GM23338 (cell line): ENCODE measurements around the gene SHISA6. TPM values are rescaled to one million over a fixed set of nuclear protein-coding genes. Genes with fewer than 3 reads are reported as not detected.

ENCODE experiments used
- ATAC-seq: fragments of 200-7000 bp; cut with Tn5 transposase; 3 replicates; pipeline ENCODE4 v1.9.1; 2020
- DNase-seq: peaks from one replicate; pipeline ENCODE4 v3.0.0-alpha.2; 2015; ENCODE audit warnings: low spot score
- H2AFZ ChIP-seq: fragments of 200-600 bp; sonication (generic); 2 replicates; pipeline ENCODE4 v1.8.0; 2016; ENCODE audit warnings: antibody characterized with exemption, mild to moderate bottlenecking, moderate library complexity
- H3F3A ChIP-seq: fragments of 200-600 bp; sonication (generic); replicated peaks from 2 replicates; pipeline ENCODE4 v1.8.0; 2017; ENCODE audit warnings: antibody characterized with exemption, mixed run types, low read depth
- H3K27ac ChIP-seq: fragments of 200-600 bp; sonication (generic); 2 replicates; pipeline ENCODE4 v1.6.1; 2016; ENCODE audit warnings: low read depth
- H3K27me3 ChIP-seq: fragments of 200-600 bp; sonication (generic); 2 replicates; pipeline ENCODE4 v1.8.0; 2016; ENCODE audit warnings: mild to moderate bottlenecking, mixed run types, moderate library complexity; ENCODE audit not compliant: insufficient read depth
- H3K36me3 ChIP-seq: fragments of 200-600 bp; sonication (generic); 2 replicates; pipeline ENCODE4 v1.8.0; 2016; ENCODE audit warnings: mild to moderate bottlenecking; ENCODE audit not compliant: insufficient read depth
- H3K4me1 ChIP-seq: fragments of 200-600 bp; sonication (generic); 2 replicates; pipeline ENCODE4 v1.8.0; 2016; ENCODE audit warnings: mild to moderate bottlenecking, moderate library complexity; ENCODE audit not compliant: insufficient read depth
- H3K4me2 ChIP-seq: fragments of 200-600 bp; sonication (generic); 2 replicates; pipeline ENCODE4 v1.7.1; 2017; ENCODE audit warnings: mixed run types
- H3K4me3 ChIP-seq: fragments of 200-600 bp; sonication (generic); 2 replicates; pipeline ENCODE4 v1.6.1; 2016; ENCODE audit warnings: mixed run types
- H3K79me2 ChIP-seq: fragments of 200-600 bp; sonication (generic); replicated peaks from 2 replicates; pipeline ENCODE4 v1.8.0; 2017; ENCODE audit warnings: mild to moderate bottlenecking; ENCODE audit not compliant: insufficient read depth
- H3K9me2 ChIP-seq: fragments of 200-600 bp; sonication (generic); 2 replicates; pipeline ENCODE4 v1.8.0; 2017; ENCODE audit not compliant: insufficient read depth
- H4K20me1 ChIP-seq: fragments of 200-600 bp; sonication (generic); replicated peaks from 2 replicates; pipeline ENCODE4 v1.8.0; 2017; ENCODE audit warnings: mild to moderate bottlenecking; ENCODE audit not compliant: insufficient read depth
- H3K27ac Mint-ChIP-seq: 2 replicates; pipeline ENCODE4 v1.8.0; 2020; ENCODE audit warnings: inconsistent platforms, mild to moderate bottlenecking, moderate library complexity, mixed read lengths
- H3K27me3 Mint-ChIP-seq: 3 replicates; pipeline ENCODE4 v1.8.0; 2022; ENCODE audit warnings: low read depth, mild to moderate bottlenecking, moderate library complexity, mixed read lengths, inconsistent platforms; ENCODE audit not compliant: insufficient read depth, poor library complexity
- H3K36me3 Mint-ChIP-seq: 3 replicates; pipeline ENCODE4 v1.8.0; 2021; ENCODE audit warnings: low read depth, mild to moderate bottlenecking, inconsistent platforms, moderate library complexity, mixed read lengths
- H3K4me1 Mint-ChIP-seq: 3 replicates; pipeline ENCODE4 v1.8.0; 2020; ENCODE audit warnings: mild to moderate bottlenecking, inconsistent platforms, mixed read lengths
- H3K4me3 Mint-ChIP-seq: 3 replicates; pipeline ENCODE4 v1.8.0; 2021; ENCODE audit warnings: moderate library complexity, mild to moderate bottlenecking, inconsistent platforms, mixed read lengths
- H3K9me3 Mint-ChIP-seq: 3 replicates; pipeline ENCODE4 v1.8.0; 2020; ENCODE audit warnings: moderate library complexity, mild to moderate bottlenecking, inconsistent platforms, mixed read lengths
- CREB1 ChIP-seq: fragments of 250-450 bp; sonication (Bioruptor Pico); IDR thresholded peaks from 2 replicates; pipeline ENCODE4 v1.5.0; 2020; ENCODE audit warnings: low read depth, mild to moderate bottlenecking, moderate library complexity
- EZH2 ChIP-seq: fragments of 200-600 bp; sonication (generic); IDR thresholded peaks from one replicate; pipeline ENCODE4 v1.8.0; 2017; ENCODE audit warnings: antibody characterized with exemption, mild to moderate bottlenecking, low read depth; ENCODE audit not compliant: unreplicated experiment
- EZH2phosphoT487 ChIP-seq: fragments of 200-600 bp; sonication (generic); IDR thresholded peaks from one replicate; pipeline ENCODE4 v1.8.1; 2018; ENCODE audit warnings: antibody characterized with exemption; ENCODE audit not compliant: unreplicated experiment
- JUNB ChIP-seq: IDR thresholded peaks from one replicate; pipeline ENCODE4 v1.6.1; 2016; ENCODE audit warnings: antibody characterized with exemption; ENCODE audit not compliant: unreplicated experiment
- NANOG ChIP-seq: IDR thresholded peaks from 2 replicates; pipeline ENCODE4 v1.6.1; 2016; ENCODE audit warnings: antibody characterized with exemption, borderline replicate concordance
- POLR2AphosphoS5 ChIP-seq: IDR thresholded peaks from 2 replicates; pipeline ENCODE4 v1.6.1; 2016; ENCODE audit warnings: antibody characterized with exemption, low read depth
- STAT1 ChIP-seq: IDR thresholded peaks from one replicate; pipeline ENCODE4 v1.6.1; 2016; ENCODE audit warnings: antibody characterized with exemption; ENCODE audit not compliant: unreplicated experiment
- ZNF114 ChIP-seq: fragments of 250-450 bp; sonication (Bioruptor Pico); IDR thresholded peaks from 2 replicates; pipeline ENCODE4 v1.5.0; 2020; ENCODE audit warnings: mild to moderate bottlenecking, moderate library complexity
- ZNF331 ChIP-seq: fragments of 250-450 bp; sonication (Bioruptor Pico); IDR thresholded peaks from 2 replicates; pipeline ENCODE4 v1.5.0; 2020; ENCODE audit warnings: low read depth, mild to moderate bottlenecking, moderate library complexity
- polyA plus RNA-seq: library from polyadenylated mRNA; unstranded; fragments of >200 nt; fragmentation: Nextera tagmentation; extraction: Ambion mirVana; gene quantifications from 2 replicates; pipeline ENCODE4 v1.2.1, GENCODE V29; 2016
- total RNA-seq: library from RNA; depleted of rRNA; stranded (reverse); fragments of >200 nt; shearing (Covaris generic); gene quantifications from 2 replicates; pipeline ENCODE4 v1.2.3, GENCODE V29; 2014
- TF ChIP-seq, protein P1 (sequence below): fragments of 250-450 bp; sonication (Bioruptor Pico); IDR thresholded peaks from 2 replicates; pipeline ENCODE4 v1.5.0; 2020; ENCODE audit warnings: mild to moderate bottlenecking, moderate library complexity
- TF ChIP-seq, protein P2 (sequence below): IDR thresholded peaks from 2 replicates; pipeline ENCODE4 v1.6.1; 2016; ENCODE audit warnings: antibody characterized with exemption

The SHISA6 gene
- total and polyA plus RNA-seq, 2 experiments from 2014 or later = 0.52 TPM; not detected in 1

DNA sequence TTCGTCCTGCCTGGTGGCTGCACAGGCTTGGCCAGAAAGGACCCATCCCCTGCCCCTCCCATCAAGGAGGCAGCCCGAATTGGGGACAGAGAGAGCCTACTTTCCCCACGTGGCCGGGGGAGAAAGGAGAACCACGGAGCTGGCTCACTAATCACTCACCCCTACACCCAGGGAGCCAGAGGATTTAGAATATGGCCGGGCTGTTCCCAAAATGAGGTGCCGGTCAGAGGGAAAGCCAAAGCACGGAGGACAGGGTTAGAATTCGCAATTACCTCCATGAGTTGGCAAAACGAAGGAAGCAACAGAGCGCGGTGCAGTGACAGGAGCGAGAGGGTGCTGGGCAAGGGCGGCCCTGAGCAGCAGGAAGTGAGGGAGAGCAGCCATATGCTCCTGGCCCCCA lies 33.1 kb downstream of the SHISA6 start:
- DNase-seq = no peak
- no peaks in the 10 kb centered on the region for H4K20me1 ChIP-seq
- no peaks in the 10 kb centered on the region for H3K79me2 ChIP-seq
- H3K27ac Mint-ChIP-seq = no peak overlapping the region
- H3K9me3 Mint-ChIP-seq = peaks cover 6% of the 10 kb centered on the region; the same call in 2 of the 3 replicates
- H3K27me3 Mint-ChIP-seq = peaks cover 3% of the 10 kb centered on the region
- H2AFZ ChIP-seq = no peak overlapping the region
- no peak for ATAC-seq
- H3K4me3 ChIP-seq = no peak overlapping the region
- no peaks in the 10 kb centered on the region for H3K4me1 ChIP-seq
- H3K27me3 ChIP-seq = no peaks in the 10 kb centered on the region
- H3K4me3 Mint-ChIP-seq = no peak overlapping the region
- H3K4me1 Mint-ChIP-seq = no peaks in the 10 kb centered on the region
- no peaks in the 10 kb centered on the region for H3K36me3 ChIP-seq
- TF ChIP-seq NANOG (no peak), ZNF114 (CRISPR knock-in tag) (no peak), CREB1 (no peak), EZH2 (no peak), ZNF331 (CRISPR knock-in tag) (no peak), JUNB (no peak), STAT1 (no peak), EZH2phosphoT487 (no peak), POLR2AphosphoS5 (no peak)
- TF ChIP-seq, protein P1, sequence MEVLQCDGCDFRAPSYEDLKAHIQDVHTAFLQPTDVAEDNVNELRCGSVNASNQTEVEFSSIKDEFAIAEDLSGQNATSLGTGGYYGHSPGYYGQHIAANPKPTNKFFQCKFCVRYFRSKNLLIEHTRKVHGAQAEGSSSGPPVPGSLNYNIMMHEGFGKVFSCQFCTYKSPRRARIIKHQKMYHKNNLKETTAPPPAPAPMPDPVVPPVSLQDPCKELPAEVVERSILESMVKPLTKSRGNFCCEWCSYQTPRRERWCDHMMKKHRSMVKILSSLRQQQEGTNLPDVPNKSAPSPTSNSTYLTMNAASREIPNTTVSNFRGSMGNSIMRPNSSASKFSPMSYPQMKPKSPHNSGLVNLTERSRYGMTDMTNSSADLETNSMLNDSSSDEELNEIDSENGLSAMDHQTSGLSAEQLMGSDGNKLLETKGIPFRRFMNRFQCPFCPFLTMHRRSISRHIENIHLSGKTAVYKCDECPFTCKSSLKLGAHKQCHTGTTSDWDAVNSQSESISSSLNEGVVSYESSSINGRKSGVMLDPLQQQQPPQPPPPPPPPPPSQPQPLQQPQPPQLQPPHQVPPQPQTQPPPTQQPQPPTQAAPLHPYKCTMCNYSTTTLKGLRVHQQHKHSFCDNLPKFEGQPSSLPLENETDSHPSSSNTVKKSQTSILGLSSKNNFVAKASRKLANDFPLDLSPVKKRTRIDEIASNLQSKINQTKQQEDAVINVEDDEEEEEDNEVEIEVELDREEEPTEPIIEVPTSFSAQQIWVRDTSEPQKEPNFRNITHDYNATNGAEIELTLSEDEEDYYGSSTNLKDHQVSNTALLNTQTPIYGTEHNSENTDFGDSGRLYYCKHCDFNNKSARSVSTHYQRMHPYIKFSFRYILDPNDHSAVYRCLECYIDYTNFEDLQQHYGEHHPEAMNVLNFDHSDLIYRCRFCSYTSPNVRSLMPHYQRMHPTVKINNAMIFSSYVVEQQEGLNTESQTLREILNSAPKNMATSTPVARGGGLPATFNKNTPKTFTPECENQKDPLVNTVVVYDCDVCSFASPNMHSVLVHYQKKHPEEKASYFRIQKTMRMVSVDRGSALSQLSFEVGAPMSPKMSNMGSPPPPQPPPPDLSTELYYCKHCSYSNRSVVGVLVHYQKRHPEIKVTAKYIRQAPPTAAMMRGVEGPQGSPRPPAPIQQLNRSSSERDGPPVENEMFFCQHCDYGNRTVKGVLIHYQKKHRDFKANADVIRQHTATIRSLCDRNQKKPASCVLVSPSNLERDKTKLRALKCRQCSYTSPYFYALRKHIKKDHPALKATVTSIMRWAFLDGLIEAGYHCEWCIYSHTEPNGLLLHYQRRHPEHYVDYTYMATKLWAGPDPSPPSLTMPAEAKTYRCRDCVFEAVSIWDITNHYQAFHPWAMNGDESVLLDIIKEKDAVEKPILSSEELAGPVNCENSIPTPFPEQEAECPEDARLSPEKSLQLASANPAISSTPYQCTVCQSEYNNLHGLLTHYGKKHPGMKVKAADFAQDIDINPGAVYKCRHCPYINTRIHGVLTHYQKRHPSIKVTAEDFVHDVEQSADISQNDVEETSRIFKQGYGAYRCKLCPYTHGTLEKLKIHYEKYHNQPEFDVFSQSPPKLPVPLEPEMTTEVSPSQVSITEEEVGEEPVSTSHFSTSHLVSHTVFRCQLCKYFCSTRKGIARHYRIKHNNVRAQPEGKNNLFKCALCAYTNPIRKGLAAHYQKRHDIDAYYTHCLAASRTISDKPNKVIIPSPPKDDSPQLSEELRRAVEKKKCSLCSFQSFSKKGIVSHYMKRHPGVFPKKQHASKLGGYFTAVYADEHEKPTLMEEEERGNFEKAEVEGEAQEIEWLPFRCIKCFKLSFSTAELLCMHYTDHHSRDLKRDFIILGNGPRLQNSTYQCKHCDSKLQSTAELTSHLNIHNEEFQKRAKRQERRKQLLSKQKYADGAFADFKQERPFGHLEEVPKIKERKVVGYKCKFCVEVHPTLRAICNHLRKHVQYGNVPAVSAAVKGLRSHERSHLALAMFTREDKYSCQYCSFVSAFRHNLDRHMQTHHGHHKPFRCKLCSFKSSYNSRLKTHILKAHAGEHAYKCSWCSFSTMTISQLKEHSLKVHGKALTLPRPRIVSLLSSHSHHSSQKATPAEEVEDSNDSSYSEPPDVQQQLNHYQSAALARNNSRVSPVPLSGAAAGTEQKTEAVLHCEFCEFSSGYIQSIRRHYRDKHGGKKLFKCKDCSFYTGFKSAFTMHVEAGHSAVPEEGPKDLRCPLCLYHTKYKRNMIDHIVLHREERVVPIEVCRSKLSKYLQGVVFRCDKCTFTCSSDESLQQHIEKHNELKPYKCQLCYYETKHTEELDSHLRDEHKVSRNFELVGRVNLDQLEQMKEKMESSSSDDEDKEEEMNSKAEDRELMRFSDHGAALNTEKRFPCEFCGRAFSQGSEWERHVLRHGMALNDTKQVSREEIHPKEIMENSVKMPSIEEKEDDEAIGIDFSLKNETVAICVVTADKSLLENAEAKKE (CRISPR knock-in tag) = no peak
- TF ChIP-seq, protein P2, sequence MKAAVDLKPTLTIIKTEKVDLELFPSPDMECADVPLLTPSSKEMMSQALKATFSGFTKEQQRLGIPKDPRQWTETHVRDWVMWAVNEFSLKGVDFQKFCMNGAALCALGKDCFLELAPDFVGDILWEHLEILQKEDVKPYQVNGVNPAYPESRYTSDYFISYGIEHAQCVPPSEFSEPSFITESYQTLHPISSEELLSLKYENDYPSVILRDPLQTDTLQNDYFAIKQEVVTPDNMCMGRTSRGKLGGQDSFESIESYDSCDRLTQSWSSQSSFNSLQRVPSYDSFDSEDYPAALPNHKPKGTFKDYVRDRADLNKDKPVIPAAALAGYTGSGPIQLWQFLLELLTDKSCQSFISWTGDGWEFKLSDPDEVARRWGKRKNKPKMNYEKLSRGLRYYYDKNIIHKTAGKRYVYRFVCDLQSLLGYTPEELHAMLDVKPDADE = no peak
- H3K4me2 ChIP-seq = no peak overlapping the region
- peaks cover 22% of the 10 kb centered on the region; the same call in 2 of the 3 replicates for H3K36me3 Mint-ChIP-seq
- no peaks in the 10 kb centered on the region for H3F3A ChIP-seq
- no peaks in the 10 kb centered on the region for H3K9me2 ChIP-seq
- no peak overlapping the region for H3K27ac ChIP-seq
